ENCODE measurements around the gene VGF. TPM values are rescaled to one million over a fixed set of nuclear protein-coding genes. Genes with fewer than 3 reads are reported as not detected.
"Not testable (repeated sequence)": the region's sequence is repeated elsewhere in the genome, so short reads cannot be mapped to it uniquely, and the experiment has no call there.

VGF gene
- total and polyA plus RNA-seq, 7 donors: 0.03 to 4.3 (median 0.10) TPM; not detected in 4

DNA sequence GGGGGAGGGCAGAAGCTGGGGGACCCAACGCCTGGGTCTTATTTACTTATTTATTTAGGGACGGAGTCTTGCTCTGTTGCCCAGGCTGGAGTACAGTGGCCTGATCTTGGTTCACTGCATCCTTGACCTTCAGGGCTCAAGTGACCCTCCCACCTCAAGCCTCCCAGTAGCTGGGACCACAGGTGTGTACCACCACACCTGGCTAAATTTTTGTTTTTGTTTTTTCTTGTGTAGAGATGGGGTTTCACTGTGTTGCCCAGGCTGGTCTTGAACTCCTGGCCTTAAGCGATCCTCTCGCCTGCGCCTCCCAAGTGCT is 37.2 kb upstream of the VGF start:
- peaks cover 4 to 11% of the 10 kb centered on the region in 2 donors for H3K36me3 ChIP-seq (ENCODE audit: insufficient read depth in 1 of 2, low read depth in 1 of 2)
- DNase-seq: no peak
- no peak overlapping the region for H3K4me3 ChIP-seq
- peaks cover 6% of the 10 kb centered on the region for H3K4me1 ChIP-seq
- peaks cover 0 to 48% (median 18%) of the 10 kb centered on the region in 3 donors for H3K27me3 ChIP-seq (ENCODE audit: insufficient read depth in 3 of 3, low read length in 2 of 3)
- TF ChIP-seq, protein P1, sequence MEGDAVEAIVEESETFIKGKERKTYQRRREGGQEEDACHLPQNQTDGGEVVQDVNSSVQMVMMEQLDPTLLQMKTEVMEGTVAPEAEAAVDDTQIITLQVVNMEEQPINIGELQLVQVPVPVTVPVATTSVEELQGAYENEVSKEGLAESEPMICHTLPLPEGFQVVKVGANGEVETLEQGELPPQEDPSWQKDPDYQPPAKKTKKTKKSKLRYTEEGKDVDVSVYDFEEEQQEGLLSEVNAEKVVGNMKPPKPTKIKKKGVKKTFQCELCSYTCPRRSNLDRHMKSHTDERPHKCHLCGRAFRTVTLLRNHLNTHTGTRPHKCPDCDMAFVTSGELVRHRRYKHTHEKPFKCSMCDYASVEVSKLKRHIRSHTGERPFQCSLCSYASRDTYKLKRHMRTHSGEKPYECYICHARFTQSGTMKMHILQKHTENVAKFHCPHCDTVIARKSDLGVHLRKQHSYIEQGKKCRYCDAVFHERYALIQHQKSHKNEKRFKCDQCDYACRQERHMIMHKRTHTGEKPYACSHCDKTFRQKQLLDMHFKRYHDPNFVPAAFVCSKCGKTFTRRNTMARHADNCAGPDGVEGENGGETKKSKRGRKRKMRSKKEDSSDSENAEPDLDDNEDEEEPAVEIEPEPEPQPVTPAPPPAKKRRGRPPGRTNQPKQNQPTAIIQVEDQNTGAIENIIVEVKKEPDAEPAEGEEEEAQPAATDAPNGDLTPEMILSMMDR (IDR thresholded peaks at IDR 0.05): no peak
- no peak overlapping the region for H3K27ac ChIP-seq
- 83 to 86% (median 84%) methylated on average over 5 of the region's 5 CpGs for WGBS, 3 donors
- no peaks in the 10 kb centered on the region for H3K9me3 ChIP-seq
- ATAC-seq: no peak
- intact Hi-C loops (cut with DNase I): no loop called here

DNA sequence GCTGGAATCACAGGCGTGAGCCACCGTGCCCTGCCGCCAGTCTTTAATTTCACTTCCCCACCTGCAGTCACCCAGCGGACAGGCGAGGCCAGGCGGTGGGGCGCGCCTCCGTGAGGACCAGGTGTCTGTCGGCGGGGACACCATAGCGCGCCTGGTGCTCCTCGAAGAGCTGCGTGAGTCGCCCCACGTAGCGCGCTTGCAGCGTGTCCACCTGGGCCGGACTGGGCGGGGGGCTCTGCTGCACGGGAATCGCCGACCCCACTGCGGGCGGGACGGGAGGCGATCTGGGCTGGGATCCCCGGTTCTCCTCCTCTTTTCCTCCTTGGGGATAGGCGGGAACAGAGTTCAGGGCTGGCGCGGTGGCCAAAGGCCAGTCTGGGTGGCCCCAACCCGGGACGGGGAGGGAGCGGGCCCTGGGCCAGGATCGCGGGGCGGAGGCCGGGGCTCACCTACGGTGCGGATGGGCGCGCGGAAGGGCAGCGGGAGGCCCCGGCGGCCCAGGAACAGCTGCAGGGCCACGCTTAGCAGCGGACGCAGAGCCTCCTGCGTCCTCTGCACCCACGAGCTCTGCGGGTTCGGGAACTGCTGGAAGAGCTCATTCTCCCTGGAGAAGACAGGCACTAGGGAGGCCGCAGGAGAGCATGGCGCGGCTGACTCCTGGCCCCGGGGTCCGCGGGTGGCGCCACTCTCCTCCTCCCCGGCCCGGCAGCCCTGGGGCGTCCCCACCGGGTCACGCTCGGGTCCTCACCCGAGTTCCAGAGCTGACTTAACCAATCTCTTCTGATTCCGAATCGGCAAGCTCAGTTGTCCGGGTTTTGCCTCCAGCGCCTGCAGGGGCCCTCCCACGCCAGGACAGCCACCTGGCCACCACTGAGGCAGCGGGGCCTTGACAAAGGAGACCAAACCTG is 36.6 kb upstream of the VGF start:
- DNase-seq: no peak
- Histone ChIP-seq H3K27ac (no peak overlapping the region), H3K36me3 (ENCODE audit: insufficient read depth in 1 of 2, low read depth in 1 of 2) (peaks cover 4 to 11% of the 10 kb centered on the region in 2 donors), H3K27me3 (ENCODE audit: insufficient read depth in 3 of 3, low read length in 2 of 3) (peaks cover 0 to 54% (median 18%) of the 10 kb centered on the region in 3 donors), H3K4me3 (peak overlapping the region; percentile 25), H3K9me3 (no peaks in the 10 kb centered on the region), H3K4me1 (peaks cover 6% of the 10 kb centered on the region)
- ATAC-seq: peak in 1 of 4 donors; percentile 32
- WGBS, 3 donors: 5 to 7% (median 7%) methylated on average over 49 to 75 of the region's 75 CpGs
- TF ChIP-seq, protein P1 (IDR thresholded peaks at IDR 0.05): no peak
- intact Hi-C loops (cut with DNase I): no loop called here

DNA sequence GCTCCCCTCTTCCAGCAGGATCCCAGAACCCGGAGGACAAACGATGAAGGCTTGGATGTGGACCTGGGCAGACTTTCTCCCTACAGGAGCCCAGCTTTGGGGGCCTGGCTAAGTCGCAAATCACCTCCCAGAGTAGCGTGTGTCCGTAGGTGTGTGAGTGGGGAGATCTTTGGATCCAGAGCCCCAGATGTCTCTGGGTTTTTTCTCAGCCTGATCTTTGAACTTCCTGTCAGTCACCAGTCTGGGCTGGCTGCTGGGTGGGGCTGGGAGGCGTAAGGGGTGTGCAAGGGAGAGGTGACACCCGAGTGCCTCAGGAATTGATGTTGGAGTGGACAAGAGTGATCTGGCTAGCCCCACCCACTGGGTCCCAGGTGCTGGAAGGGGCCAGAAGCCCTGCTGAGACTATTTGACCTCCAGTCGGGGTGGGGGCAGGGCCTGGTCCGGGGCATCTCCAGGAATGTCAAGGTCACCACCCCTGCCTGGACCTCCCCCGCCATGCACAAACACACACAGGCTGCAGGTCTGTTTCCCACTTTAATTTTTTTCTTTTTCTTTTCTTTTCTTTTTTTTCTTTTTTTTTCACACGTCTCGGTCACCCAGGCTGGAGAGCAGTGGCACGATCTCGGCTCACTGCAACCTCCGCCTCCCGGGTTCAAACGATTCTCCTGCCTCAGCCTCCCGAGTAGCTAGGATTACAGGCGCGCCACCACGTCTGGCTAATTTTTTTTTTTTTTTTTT is 35.7 kb upstream of the VGF start, which contains the start of gene MOGAT3:
Gene MOGAT3 (minus strand): TSS at position 175 of the 738 bp plus-strand sequence. CDS start 182 bp downstream, outside the sequence.
- ATAC-seq: no peak
- WGBS, 3 donors: 31 to 33% (median 32%) methylated on average over 21 of the region's 21 CpGs

DNA sequence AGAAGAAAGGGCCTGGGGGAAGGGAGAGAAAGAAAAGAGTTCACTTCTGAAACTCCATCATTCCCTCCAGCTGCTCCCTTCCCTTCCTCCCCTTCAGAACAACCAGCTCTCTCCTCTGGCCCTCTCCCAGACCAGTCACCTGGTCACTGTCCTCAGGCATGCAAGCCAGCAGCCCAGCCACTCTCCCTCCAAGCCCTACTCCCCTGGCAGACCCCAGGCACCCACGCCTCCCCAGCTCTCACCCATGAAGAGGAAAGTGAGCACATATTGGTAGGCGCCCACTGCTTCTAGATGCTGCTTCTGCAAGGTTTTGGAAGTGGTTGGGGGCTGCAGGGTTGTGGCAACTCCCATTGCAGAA is 35.1 kb upstream of the VGF start:
- Histone ChIP-seq H3K36me3 (ENCODE audit: insufficient read depth in 1 of 2, low read depth in 1 of 2) (no peaks in the 10 kb centered on the region), H3K27me3 (ENCODE audit: insufficient read depth in 3 of 3, low read length in 2 of 3) (peaks cover 0 to 66% (median 20%) of the 10 kb centered on the region in 3 donors), H3K9me3 (no peaks in the 10 kb centered on the region), H3K27ac (no peak overlapping the region), H3K4me1 (peaks cover 6% of the 10 kb centered on the region), H3K4me3 (no peak overlapping the region)
- DNase-seq: no peak
- TF ChIP-seq, protein P1 (IDR thresholded peaks at IDR 0.05): no peak
- 68 to 82% (median 75%) methylated on average over 2 of the region's 2 CpGs for WGBS, 3 donors
- no peak for ATAC-seq
- intact Hi-C loops (cut with DNase I): no loop called here

More for the DNA sequence above, 35.7 kb upstream of the VGF start, which contains the start of gene MOGAT3:
- Histone ChIP-seq H3K27ac (no peak within 1 kb of the TSS), H3K27me3 (ENCODE audit: insufficient read depth in 3 of 3, low read length in 2 of 3) (peaks cover 0 to 61% (median 18%) of the 10 kb centered on the region in 3 donors), H3K9me3 (no peaks in the 10 kb centered on the region), H3K4me3 (peak within 1 kb of the TSS; percentile 25), H3K36me3 (ENCODE audit: insufficient read depth in 1 of 2, low read depth in 1 of 2) (peaks cover under 1 to 3% of the 10 kb centered on the region in 2 donors), H3K4me1 (peaks cover 6% of the 10 kb centered on the region)
- no peak for DNase-seq
- TF ChIP-seq, protein P1 (IDR thresholded peaks at IDR 0.05): no peak
- intact Hi-C loops (cut with DNase I): no loop called here

DNA sequence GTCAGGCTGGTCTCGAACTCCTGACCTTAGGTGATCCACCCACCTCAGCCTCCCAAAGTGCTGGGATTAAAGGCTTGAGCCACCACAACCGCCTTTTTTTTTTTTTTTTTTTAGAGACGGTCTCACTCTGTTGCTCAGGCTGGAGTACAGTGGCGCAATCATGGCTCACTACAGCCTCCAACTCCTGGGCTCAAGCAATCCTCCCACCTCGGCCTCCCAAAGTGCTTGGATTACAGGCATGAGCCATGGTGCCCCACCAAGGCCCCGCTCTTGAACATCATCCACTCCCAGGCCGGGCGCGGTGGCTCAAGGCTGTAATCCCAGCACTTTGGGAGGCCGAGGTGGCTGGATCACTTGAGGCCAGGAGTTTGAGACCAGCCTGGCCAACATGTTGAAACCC is 34.2 kb upstream of the VGF start:
- intact Hi-C loops (cut with DNase I); DNase-seq; H3K4me3 ChIP-seq; H3K9me3 ChIP-seq; ATAC-seq; H3K4me1 ChIP-seq; H3K27ac ChIP-seq; H3K36me3 ChIP-seq (ENCODE audit: insufficient read depth in 1 of 2, low read depth in 1 of 2): not testable (repeated sequence)
- 90 to 95% (median 90%) methylated on average over 9 to 10 of the region's 10 CpGs for WGBS, 3 donors
- H3K27me3 ChIP-seq (ENCODE audit: insufficient read depth in 3 of 3, low read length in 2 of 3): peaks cover 0 to 66% (median 20%) of the 10 kb centered on the region in 3 donors
